Stimulated activated CD8-positive, alpha-beta memory T cell treated with anti-CD3 and anti-CD28 coated beads, Interleukin-15, amount 100 ng/mL, for 1 hour (primary cell): ENCODE measurements around the gene FBF1.

Source experiments
- DNase-seq: peaks from one replicate; pipeline ENCODE4 v3.0.0-alpha.2; 2020; ENCODE audit warnings: low read depth

FBF1 gene

GRCh38 chr17:75959051-75959838 lies 18.4 kb upstream of the FBF1 start:
- no peak for DNase-seq

GRCh38 chr17:75950855-75951554 lies 10.2 kb upstream of the FBF1 start:
- DNase-seq, result no peak

- DNase-seq, result no peak
Observed at GRCh38 chr17:75950421-75950820, 9.6 kb upstream of the FBF1 start.

GRCh38 chr17:75945211-75945610 lies 4.4 kb upstream of the FBF1 start:
- no peak for DNase-seq

- no peak for DNase-seq
Observed at GRCh38 chr17:75943491-75943890, 2.6 kb upstream of the FBF1 start.

- no peak for DNase-seq
Observed at GRCh38 chr17:75942473-75942872, 1.6 kb upstream of the FBF1 start.

GRCh38 chr17:75941442-75941819 lies 589 bp upstream of the FBF1 start:
- DNase-seq, result no peak

- no peak for DNase-seq
Observed at GRCh38 chr17:75937652-75938051, 3.2 kb downstream of the FBF1 start.

GRCh38 chr17:75933808-75934207 lies 7.0 kb downstream of the FBF1 start:
- no peak for DNase-seq

- no peak for DNase-seq
Observed at GRCh38 chr17:75932852-75933251, 8.0 kb downstream of the FBF1 start.

GRCh38 chr17:75931062-75931461 lies 9.8 kb downstream of the FBF1 start:
- no peak for DNase-seq

GRCh38 chr17:75927286-75927922 lies 13.4 kb downstream of the FBF1 start:
- no peak for DNase-seq

- no peak for DNase-seq
Observed at GRCh38 chr17:75926456-75926855, 14.4 kb downstream of the FBF1 start.

GRCh38 chr17:75925912-75926311 lies 14.9 kb downstream of the FBF1 start:
- no peak for DNase-seq

GRCh38 chr17:75925103-75925502 lies 15.7 kb downstream of the FBF1 start:
- DNase-seq, result no peak

- DNase-seq, result no peak
Observed at GRCh38 chr17:75922963-75923874, 17.6 kb downstream of the FBF1 start.

GRCh38 chr17:75922173-75922961 lies 18.5 kb downstream of the FBF1 start:
- no peak for DNase-seq

- DNase-seq, result no peak
Observed at GRCh38 chr17:75921596-75921995, 19.2 kb downstream of the FBF1 start.

GRCh38 chr17:75920045-75920560 lies 20.7 kb downstream of the FBF1 start:
- DNase-seq, result no peak

GRCh38 chr17:75919611-75920010 lies 21.2 kb downstream of the FBF1 start:
- DNase-seq, result no peak

GRCh38 chr17:75917917-75918445 lies 22.9 kb downstream of the FBF1 start:
- no peak for DNase-seq
